PC-3 (cell line): Measurements from ENCODE around the gene ADAM17. TPM values are rescaled to one million over a fixed set of nuclear protein-coding genes. Genes with fewer than 3 reads are reported as not detected.

Experiments
- ATAC-seq: fragments of 200-7000 bp; cut with Tn5 transposase; 2 replicates; pipeline ENCODE4 v1.9.1; 2020; ENCODE audit warnings: mild to moderate bottlenecking, moderate library complexity
- BruUV-seq: library from RNA; stranded (reverse); fragments of 400-500 nt; replicated peaks from 2 replicates; lab custom pipeline; 2021; lab: Mats Ljungman, UMichigan
- CTCF ChIA-PET: fragments of 300-600 bp; sonication (Branson Sonifier 250); formaldehyde crosslinking; loops from one replicate; lab custom pipeline; 2022; ENCODE audit warnings: antibody characterized with exemption; lab: Charles Lee
- POLR2A ChIA-PET: fragments of 300-600 bp; sonication (Branson Sonifier 250); formaldehyde crosslinking; loops from one replicate; lab custom pipeline; 2022; ENCODE audit warnings: antibody characterized with exemption; ENCODE audit not compliant: unreplicated experiment; lab: Charles Lee
- DNase-seq: peaks from one replicate; pipeline ENCODE4 v3.0.0-alpha.2; 2015
- H2AFZ ChIP-seq: fragments of 300-600 bp; sonication (generic); 2 replicates; pipeline ENCODE4 v1.6.0; 2016; ENCODE audit warnings: antibody characterized with exemption, low read length
- H3F3A ChIP-seq: fragments of 300-600 bp; sonication (generic); one replicate; pipeline ENCODE4 v1.6.0; 2017; ENCODE audit warnings: antibody characterized with exemption, low read length, control low read depth, mild to moderate bottlenecking; ENCODE audit not compliant: unreplicated experiment
- H3K27ac ChIP-seq: fragments of 300-600 bp; sonication (generic); 2 replicates; pipeline ENCODE4 v1.5.1; 2016; ENCODE audit warnings: mild to moderate bottlenecking, low read length
- H3K27me3 ChIP-seq: fragments of 300-600 bp; sonication (generic); 2 replicates; pipeline ENCODE4 v1.6.1; 2016; ENCODE audit warnings: low read length, mixed read lengths
- H3K36me3 ChIP-seq: fragments of 300-600 bp; sonication (generic); 2 replicates; pipeline ENCODE4 v1.6.1; 2016; ENCODE audit warnings: low read depth, mixed run types, low read length, mixed read lengths
- H3K4me1 ChIP-seq: fragments of 300-600 bp; sonication (generic); 2 replicates; pipeline ENCODE4 v1.5.1; 2016; ENCODE audit warnings: low read length; ENCODE audit not compliant: insufficient read depth
- H3K4me2 ChIP-seq: fragments of 300-600 bp; sonication (generic); 2 replicates; pipeline ENCODE4 v1.6.0; 2016; ENCODE audit warnings: low read length
- H3K4me3 ChIP-seq: fragments of 300-600 bp; sonication (generic); 2 replicates; pipeline ENCODE4 v1.5.1; 2016; ENCODE audit warnings: mild to moderate bottlenecking, low read length, mixed read lengths
- H3K79me2 ChIP-seq: fragments of 300-600 bp; sonication (generic); 2 replicates; pipeline ENCODE4 v1.6.1; 2017; ENCODE audit warnings: low read length, mixed read lengths
- H3K9ac ChIP-seq: fragments of 300-600 bp; sonication (generic); 2 replicates; pipeline ENCODE4 v1.6.0; 2016; ENCODE audit warnings: mild to moderate bottlenecking, low read length
- H3K9me2 ChIP-seq: fragments of 300-600 bp; sonication (generic); replicated peaks from 2 replicates; pipeline ENCODE4 v1.6.1; 2016; ENCODE audit warnings: mixed run types, low read length, mixed read lengths
- H3K9me3 ChIP-seq: fragments of 300-600 bp; sonication (generic); 2 replicates; pipeline ENCODE4 v1.6.1; 2016; ENCODE audit warnings: low read length, mixed read lengths
- H4K20me1 ChIP-seq: fragments of 300-600 bp; sonication (generic); 2 replicates; pipeline ENCODE4 v1.6.1; 2016; ENCODE audit warnings: low read length, mixed read lengths
- CTCF ChIP-seq: fragments of 300-600 bp; sonication (generic); conservative IDR thresholded peaks from 2 replicates; pipeline ENCODE4 v1.5.1; 2017; ENCODE audit warnings: antibody characterized with exemption, low read depth, mild to moderate bottlenecking, low read length
- EZH2 ChIP-seq: fragments of 300-600 bp; sonication (generic); IDR thresholded peaks from one replicate; pipeline ENCODE4 v1.6.1; 2017; ENCODE audit warnings: antibody characterized with exemption, mild to moderate bottlenecking, low read length; ENCODE audit not compliant: unreplicated experiment
- EZH2phosphoT487 ChIP-seq: fragments of 300-600 bp; sonication (generic); IDR thresholded peaks from 2 replicates; pipeline ENCODE4 v1.6.1; 2018; ENCODE audit warnings: mild to moderate bottlenecking, antibody characterized with exemption, low read length, borderline replicate concordance
- intact Hi-C: fragments of 100-400 bp; cut with micrococcal nuclease; formaldehyde crosslinking; loops from 2 replicates; pipeline ENCODE4 v1.9.0; 2023
- total RNA-seq: library from RNA; depleted of rRNA; stranded (reverse); fragments of >200 nt; gene quantifications from 2 replicates; pipeline ENCODE4 v1.2.3, GENCODE V29; 2014

ADAM17 gene
- total RNA-seq, 1 experiment from 2014 or later = 23.0 TPM

- TF ChIP-seq EZH2 (no peak), EZH2phosphoT487 (no peak), CTCF (no peak)
- intact Hi-C loops = no loop called here
- DNase-seq = no peak
- H3K36me3 ChIP-seq = peaks cover 56% of the 10 kb centered on the region
- H2AFZ ChIP-seq = no peak overlapping the region
- no peak for ATAC-seq
- H3K4me3 ChIP-seq = no peak overlapping the region
- H3K79me2 ChIP-seq = peaks cover 12% of the 10 kb centered on the region; the same call in 1 of the 2 replicates
- POLR2A ChIA-PET = no interaction called here
- CTCF ChIA-PET = no interaction called here
- no peaks in the 10 kb centered on the region for H3F3A ChIP-seq
- no peaks in the 10 kb centered on the region for H3K9me3 ChIP-seq
- BruUV-seq = no TSS peak
- H3K9ac ChIP-seq = no peak overlapping the region
- no peaks in the 10 kb centered on the region for H3K9me2 ChIP-seq
- no peaks in the 10 kb centered on the region for H4K20me1 ChIP-seq
- H3K4me2 ChIP-seq = no peak overlapping the region
- no peaks in the 10 kb centered on the region for H3K27me3 ChIP-seq
- H3K27ac ChIP-seq = no peak overlapping the region
- peaks cover 4% of the 10 kb centered on the region; the same call in 1 of the 2 replicates for H3K4me1 ChIP-seq
These were observed 72.5 kb downstream of the ADAM17 start for GRCh38 chr2:9483107-9483506.

GRCh38 chr2:9480157-9480556 is 75.5 kb downstream of the ADAM17 start:
- H3K9ac ChIP-seq = no peak overlapping the region
- DNase-seq (no peak), ATAC-seq (no peak)
- H3K4me2 ChIP-seq = no peak overlapping the region
- ChIA-PET POLR2A (no interaction called here), CTCF (no interaction called here)
- H3K27me3 ChIP-seq = no peaks in the 10 kb centered on the region
- H3K79me2 ChIP-seq = peaks cover 29% of the 10 kb centered on the region
- no peaks in the 10 kb centered on the region for H3F3A ChIP-seq
- H2AFZ ChIP-seq = no peak overlapping the region
- no peaks in the 10 kb centered on the region for H4K20me1 ChIP-seq
- TF ChIP-seq CTCF = no peak
- no peak for TF ChIP-seq EZH2phosphoT487
- H3K4me3 ChIP-seq = no peak overlapping the region
- H3K9me3 ChIP-seq = no peaks in the 10 kb centered on the region
- H3K27ac ChIP-seq = no peak overlapping the region
- H3K9me2 ChIP-seq = no peaks in the 10 kb centered on the region
- BruUV-seq = no TSS peak
- intact Hi-C loops = no loop called here
- peaks cover 8% of the 10 kb centered on the region; the same call in 1 of the 2 replicates for H3K4me1 ChIP-seq
- peaks cover 51% of the 10 kb centered on the region for H3K36me3 ChIP-seq

- no peak overlapping the region for H2AFZ ChIP-seq
- peaks cover 36% of the 10 kb centered on the region for H3K36me3 ChIP-seq
- peaks cover 12% of the 10 kb centered on the region; the same call in 1 of the 2 replicates for H3K4me1 ChIP-seq
- H3F3A ChIP-seq = no peaks in the 10 kb centered on the region
- CTCF ChIA-PET = no interaction called here
- H3K27me3 ChIP-seq = no peaks in the 10 kb centered on the region
- H3K79me2 ChIP-seq = peaks cover 30% of the 10 kb centered on the region
- no peak for DNase-seq
- no peak overlapping the region for H3K27ac ChIP-seq
- no peaks in the 10 kb centered on the region for H3K9me2 ChIP-seq
- no peak for TF ChIP-seq EZH2phosphoT487
- TF ChIP-seq EZH2 = no peak
- no peak for TF ChIP-seq CTCF
- intact Hi-C loops = loop anchor here (5.0 kb wide), 1 partner anchor 56 kb away; the partner anchor contains the start of genes CPSF3 and ITGB1BP1
- POLR2A ChIA-PET = no interaction called here
- no peak overlapping the region for H3K9ac ChIP-seq
- ATAC-seq = no peak
- H3K4me2 ChIP-seq = no peak overlapping the region
- no peaks in the 10 kb centered on the region for H4K20me1 ChIP-seq
- H3K9me3 ChIP-seq = no peaks in the 10 kb centered on the region
- no peak overlapping the region for H3K4me3 ChIP-seq
- no TSS peak for BruUV-seq
These were observed 77.1 kb downstream of the ADAM17 start for GRCh38 chr2:9478526-9478925.
